Measurements from ENCODE around the gene IFIT1.

The IFIT1 gene

GRCh38 chr10:89367529-89367928, 24.9 kb upstream of the IFIT1 start:
- TF ChIP-seq CTCF (IDR thresholded peaks at IDR 0.05; ENCODE audit: insufficient read depth, missing control alignments): no peak

GRCh38 chr10:89368129-89368528, 24.3 kb upstream of the IFIT1 start:
- no peak for DNase-seq (ENCODE audit: insufficient read length, low spot score)
- TF ChIP-seq CTCF (IDR thresholded peaks at IDR 0.05; ENCODE audit: insufficient read depth, missing control alignments): no peak
- no peak for FAIRE-seq

More at GRCh38 chr10:89367529-89367928, 24.9 kb upstream of the IFIT1 start:
- FAIRE-seq: no peak
- DNase-seq (ENCODE audit: insufficient read length, low spot score): no peak

GRCh38 chr10:89369156-89370105, 23.0 kb upstream of the IFIT1 start:
- DNase-seq (ENCODE audit: insufficient read length, low spot score) (no peak), FAIRE-seq (no peak)
- TF ChIP-seq CTCF (IDR thresholded peaks at IDR 0.05; ENCODE audit: insufficient read depth, missing control alignments): peak; percentile 27

GRCh38 chr10:89371079-89371478, 21.3 kb upstream of the IFIT1 start:
- no peak for TF ChIP-seq CTCF (IDR thresholded peaks at IDR 0.05; ENCODE audit: insufficient read depth, missing control alignments)
- DNase-seq (ENCODE audit: insufficient read length, low spot score): no peak
- FAIRE-seq: no peak

- TF ChIP-seq CTCF (IDR thresholded peaks at IDR 0.05; ENCODE audit: insufficient read depth, missing control alignments): no peak
- no peak for FAIRE-seq
- DNase-seq (ENCODE audit: insufficient read length, low spot score): no peak
Measured at GRCh38 chr10:89371987-89372386, 20.4 kb upstream of the IFIT1 start.

GRCh38 chr10:89373916-89374711, 18.3 kb upstream of the IFIT1 start:
- DNase-seq (ENCODE audit: insufficient read length, low spot score) (no peak), FAIRE-seq (no peak)
- no peak for TF ChIP-seq CTCF (IDR thresholded peaks at IDR 0.05; ENCODE audit: insufficient read depth, missing control alignments)
